Activated CD8-positive, alpha-beta T cell treated with anti-CD3 and anti-CD28 coated beads for 36 hours (primary cell): Measurements from ENCODE around the gene ARMC3. TPM values are rescaled to one million over a fixed set of nuclear protein-coding genes. Genes with fewer than 3 reads are reported as not detected.
"Not testable (repeated sequence)": the region's sequence is repeated elsewhere in the genome, so short reads cannot be mapped to it uniquely, and the experiment has no call there.

Experiments
- ATAC-seq: fragments of 200-7000 bp; cut with Tn5 transposase; one replicate; pipeline ENCODE4 v1.10.0; 2021; ENCODE audit warnings: mild to moderate bottlenecking, moderate library complexity
- CTCF ChIA-PET: fragments of 350-600 bp; sonication (Branson Sonifier 250); formaldehyde crosslinking; loops from one replicate; lab custom pipeline; 2021; ENCODE audit warnings: antibody characterized with exemption; lab: Charles Lee
- POLR2A ChIA-PET: fragments of 350-600 bp; sonication (Branson Sonifier 250); formaldehyde crosslinking; loops from one replicate; lab custom pipeline; 2021; ENCODE audit warnings: antibody characterized with exemption; lab: Charles Lee
- DNase-seq: peaks from one replicate; pipeline ENCODE4 v3.0.0-alpha.2; 2020
- H3K27ac Mint-ChIP-seq: one replicate; pipeline ENCODE4 v1.8.0; 2021; ENCODE audit warnings: mild to moderate bottlenecking, mixed read lengths
- H3K27me3 Mint-ChIP-seq: one replicate; pipeline ENCODE4 v1.8.0; 2021; ENCODE audit warnings: mixed read lengths
- H3K36me3 Mint-ChIP-seq: one replicate; pipeline ENCODE4 v1.8.0; 2021; ENCODE audit warnings: low read depth, mixed read lengths
- H3K4me1 Mint-ChIP-seq: one replicate; pipeline ENCODE4 v1.8.0; 2021; ENCODE audit warnings: low read depth, mixed read lengths
- H3K4me3 Mint-ChIP-seq: one replicate; pipeline ENCODE4 v1.8.0; 2021; ENCODE audit warnings: mild to moderate bottlenecking, moderate library complexity, mixed read lengths
- H3K9me3 Mint-ChIP-seq: one replicate; pipeline ENCODE4 v1.8.0; 2021; ENCODE audit warnings: mixed read lengths
- intact Hi-C: fragments of 100-400 bp; cut with micrococcal nuclease; formaldehyde crosslinking; loops from one replicate; pipeline ENCODE4 v1.10.0; 2022
- total RNA-seq, 2 experiments: library from RNA; stranded (reverse); gene quantifications; one replicate each; pipeline ENCODE4 v1.2.3, GENCODE V29; 2021
- TF ChIP-seq, protein P1 (sequence below): fragments of 200-600 bp; IDR thresholded peaks from one replicate; pipeline ENCODE4 v1.8.0; 2022; ENCODE audit warnings: antibody characterized with exemption, mild to moderate bottlenecking

The ARMC3 gene
- total RNA-seq, 2 experiments from 2014 or later, result not detected

DNA sequence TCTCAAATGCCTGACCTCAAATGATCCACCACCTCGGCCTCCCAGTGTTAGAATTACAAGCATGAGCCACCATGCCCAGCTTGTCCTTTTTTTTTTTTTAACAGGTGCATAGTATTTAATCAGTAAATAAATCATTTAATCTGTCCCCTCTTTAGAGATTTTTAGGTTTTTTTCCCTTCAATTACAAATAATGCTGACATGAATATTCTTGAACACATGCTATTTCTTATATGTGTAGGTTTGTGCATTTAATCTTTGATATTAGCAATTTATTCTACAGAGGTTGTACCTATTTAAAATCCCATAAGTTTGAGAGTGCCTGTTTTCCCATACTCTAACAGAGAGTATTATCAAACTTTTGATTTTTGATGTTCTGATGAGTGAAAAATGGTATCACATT, 24.2 kb upstream of the ARMC3 start:
- ChIA-PET POLR2A (no interaction called here), CTCF (interaction anchor here (0.7 kb wide), 1 partner anchor 94 kb away, joined by 3 read pairs; no protein-coding TSS in a partner anchor)
- intact Hi-C loops, result no loop called here
- Mint-ChIP-seq H3K36me3 (peaks cover 4% of the 10 kb centered on the region), H3K27me3 (no peaks in the 10 kb centered on the region), H3K4me1 (no peaks in the 10 kb centered on the region), H3K9me3 (peaks cover 15% of the 10 kb centered on the region), H3K27ac (no peak overlapping the region), H3K4me3 (no peak overlapping the region)
- DNase-seq (no peak), ATAC-seq (no peak)
- TF ChIP-seq, protein P1, sequence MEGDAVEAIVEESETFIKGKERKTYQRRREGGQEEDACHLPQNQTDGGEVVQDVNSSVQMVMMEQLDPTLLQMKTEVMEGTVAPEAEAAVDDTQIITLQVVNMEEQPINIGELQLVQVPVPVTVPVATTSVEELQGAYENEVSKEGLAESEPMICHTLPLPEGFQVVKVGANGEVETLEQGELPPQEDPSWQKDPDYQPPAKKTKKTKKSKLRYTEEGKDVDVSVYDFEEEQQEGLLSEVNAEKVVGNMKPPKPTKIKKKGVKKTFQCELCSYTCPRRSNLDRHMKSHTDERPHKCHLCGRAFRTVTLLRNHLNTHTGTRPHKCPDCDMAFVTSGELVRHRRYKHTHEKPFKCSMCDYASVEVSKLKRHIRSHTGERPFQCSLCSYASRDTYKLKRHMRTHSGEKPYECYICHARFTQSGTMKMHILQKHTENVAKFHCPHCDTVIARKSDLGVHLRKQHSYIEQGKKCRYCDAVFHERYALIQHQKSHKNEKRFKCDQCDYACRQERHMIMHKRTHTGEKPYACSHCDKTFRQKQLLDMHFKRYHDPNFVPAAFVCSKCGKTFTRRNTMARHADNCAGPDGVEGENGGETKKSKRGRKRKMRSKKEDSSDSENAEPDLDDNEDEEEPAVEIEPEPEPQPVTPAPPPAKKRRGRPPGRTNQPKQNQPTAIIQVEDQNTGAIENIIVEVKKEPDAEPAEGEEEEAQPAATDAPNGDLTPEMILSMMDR, result no peak

DNA sequence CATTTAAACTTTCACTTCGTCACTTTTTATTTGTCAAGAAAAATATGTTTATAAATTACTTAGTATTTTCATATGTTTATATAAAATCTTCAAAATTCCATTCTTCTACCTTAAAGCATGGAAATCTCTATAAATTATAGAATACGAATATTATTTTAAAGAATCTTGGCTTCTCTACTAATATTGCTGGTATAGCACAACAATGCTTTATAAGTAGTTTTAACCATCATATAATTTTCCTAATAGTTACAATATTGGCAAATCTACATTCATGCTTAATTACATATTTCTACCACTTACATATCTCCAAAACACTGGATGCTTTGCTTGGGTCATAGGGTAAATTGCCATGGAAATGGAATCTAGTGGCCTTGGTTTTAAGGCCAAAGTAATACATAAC, 21.1 kb upstream of the ARMC3 start:
- Mint-ChIP-seq H3K36me3 (peaks cover 8% of the 10 kb centered on the region), H3K4me3 (no peak overlapping the region), H3K9me3 (peaks cover 26% of the 10 kb centered on the region), H3K27ac (no peak overlapping the region), H3K4me1 (peaks cover 3% of the 10 kb centered on the region), H3K27me3 (no peaks in the 10 kb centered on the region)
- TF ChIP-seq, protein P1, result no peak
- POLR2A ChIA-PET, result no interaction called here
- CTCF ChIA-PET, result no interaction called here
- no peak for ATAC-seq
- no peak for DNase-seq
- intact Hi-C loops, result no loop called here

DNA sequence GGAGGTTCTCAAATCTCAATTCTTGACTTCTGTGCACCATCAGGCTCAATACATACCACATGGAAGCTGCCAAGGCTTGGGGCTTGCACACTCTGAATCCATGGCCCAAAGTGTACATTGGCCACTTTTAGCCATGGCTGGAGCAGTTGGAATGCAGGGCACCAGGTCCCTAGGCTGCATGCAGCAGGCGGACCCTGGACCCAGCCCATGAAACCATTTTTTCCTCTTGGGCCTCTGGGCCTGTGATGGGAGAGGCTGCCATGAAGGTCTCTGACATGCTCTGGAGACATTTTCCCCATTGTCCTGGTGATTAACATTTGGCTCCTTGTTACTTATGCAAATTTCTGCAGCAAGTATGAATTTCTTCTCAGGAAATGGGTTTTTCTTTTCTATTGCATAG, 19.0 kb upstream of the ARMC3 start:
- DNase-seq (no peak), ATAC-seq (no peak)
- Mint-ChIP-seq H3K9me3 (peaks cover 24% of the 10 kb centered on the region), H3K4me1 (peaks cover 11% of the 10 kb centered on the region), H3K27ac (no peak overlapping the region), H3K27me3 (no peaks in the 10 kb centered on the region), H3K36me3 (peaks cover 8% of the 10 kb centered on the region), H3K4me3 (no peak overlapping the region)
- CTCF ChIA-PET, result no interaction called here
- intact Hi-C loops, result no loop called here
- TF ChIP-seq, protein P1, result no peak
- POLR2A ChIA-PET, result no interaction called here

DNA sequence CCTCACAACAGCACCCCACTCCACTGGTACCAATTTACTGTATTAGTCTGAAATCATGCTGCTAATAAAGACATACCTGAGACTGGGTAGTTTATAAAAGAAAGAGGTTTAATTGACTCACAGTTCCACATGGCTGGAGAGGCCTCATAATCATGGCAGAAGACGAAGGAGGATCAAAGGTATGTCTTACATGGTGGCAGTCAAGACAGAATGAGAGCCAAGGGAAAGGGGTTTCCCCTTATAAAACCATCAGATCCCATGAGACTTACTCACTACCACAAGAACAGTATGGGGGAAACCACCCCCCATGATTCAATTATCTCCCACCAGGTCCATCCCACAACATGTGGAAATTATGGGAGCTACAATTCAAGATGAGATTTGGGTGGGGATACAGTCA, 18.2 kb upstream of the ARMC3 start:
- CTCF ChIA-PET, ATAC-seq, POLR2A ChIA-PET: not testable (repeated sequence)

DNA sequence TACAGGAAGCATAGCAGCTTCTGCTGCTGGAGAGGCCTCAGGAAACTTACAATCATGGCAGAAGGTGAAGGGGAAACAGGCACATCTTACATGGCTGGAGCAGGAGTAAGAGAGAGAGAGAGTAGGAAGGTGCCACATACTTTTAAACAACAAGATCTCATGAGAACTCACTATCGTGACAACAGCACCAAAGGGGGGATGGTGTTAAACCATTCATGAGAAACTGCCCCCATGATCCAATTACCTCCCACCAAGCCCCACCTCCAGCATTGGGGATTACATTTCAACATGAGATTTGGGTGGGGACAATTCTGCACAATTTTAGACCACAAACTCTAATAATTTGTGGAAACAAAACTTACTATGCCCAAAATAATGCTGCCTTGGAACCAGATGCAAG, 16.8 kb upstream of the ARMC3 start:
- Mint-ChIP-seq H3K4me3 (no peak overlapping the region), H3K9me3 (peaks cover 24% of the 10 kb centered on the region), H3K4me1 (peaks cover 13% of the 10 kb centered on the region), H3K27me3 (no peaks in the 10 kb centered on the region), H3K36me3 (peaks cover 8% of the 10 kb centered on the region), H3K27ac (no peak overlapping the region)
- DNase-seq (no peak), ATAC-seq (no peak)
- TF ChIP-seq, protein P1, result no peak
- POLR2A ChIA-PET, result no interaction called here
- intact Hi-C loops, result no loop called here
- CTCF ChIA-PET, result no interaction called here

More for the DNA sequence above, 18.2 kb upstream of the ARMC3 start:
- intact Hi-C loops, H3K4me3 Mint-ChIP-seq, H3K36me3 Mint-ChIP-seq, H3K27me3 Mint-ChIP-seq, H3K27ac Mint-ChIP-seq: not testable (repeated sequence)
- Mint-ChIP-seq H3K4me1 (peaks cover 13% of the 10 kb centered on the region), H3K9me3 (peaks cover 24% of the 10 kb centered on the region)
- peak; percentile 3 for DNase-seq
